G401 (cell line): ENCODE measurements around the gene TOMM40. TPM values are rescaled to one million over a fixed set of nuclear protein-coding genes. Genes with fewer than 3 reads are reported as not detected.

Source experiments
- total RNA-seq: library from RNA; depleted of rRNA; stranded (reverse); fragments of >200 nt; shearing (Covaris generic); gene quantifications from 2 replicates; pipeline ENCODE4 v1.2.3, GENCODE V29; 2014; rRNA removed

The TOMM40 gene
- total RNA-seq, 1 experiment from 2014 or later, result 256 TPM

Other genes with a start within 250 kb of the TOMM40 start
- 36.7 and 43.1 TPM in 2 replicates for gene PVR, start 247.3 kb upstream of the TOMM40 start, total RNA-seq
- gene CEACAM19, start 219.8 kb upstream of the TOMM40 start, total RNA-seq, result 0.78 TPM in 1 of 2 replicates, not detected in the other
- not detected in 2 replicates for gene CEACAM16, start 192.1 kb upstream of the TOMM40 start, total RNA-seq
- 6.6 and 9.1 TPM in 2 replicates for gene BCL3, start 142.5 kb upstream of the TOMM40 start, total RNA-seq
- gene CBLC, start 113.4 kb upstream of the TOMM40 start, total RNA-seq, result not detected in 2 replicates
- gene BCAM, start 82.2 kb upstream of the TOMM40 start, total RNA-seq, result 28.5 and 28.9 TPM in 2 replicates
- 126 and 154 TPM in 2 replicates for gene NECTIN2, start 45.0 kb upstream of the TOMM40 start, total RNA-seq
- 2,018 and 2,607 TPM in 2 replicates for gene APOE, start 14.5 kb downstream of the TOMM40 start, total RNA-seq
- gene APOC1, start 23.4 kb downstream of the TOMM40 start, total RNA-seq, result 182 and 412 TPM in 2 replicates
- gene APOC4, start 51.0 kb downstream of the TOMM40 start, total RNA-seq, result not detected in 2 replicates
- not detected in 2 replicates for gene APOC2, start 54.8 kb downstream of the TOMM40 start, total RNA-seq
- gene CLPTM1, start 64.1 kb downstream of the TOMM40 start, total RNA-seq, result 6.2 and 17.2 TPM in 2 replicates
- gene RELB, start 110.2 kb downstream of the TOMM40 start, total RNA-seq, result 12.7 and 16.6 TPM in 2 replicates
- gene CLASRP, start 147.8 kb downstream of the TOMM40 start, total RNA-seq, result 12.1 and 23.8 TPM in 2 replicates
- gene ZNF296, start 185.2 kb downstream of the TOMM40 start, total RNA-seq, result not detected in 2 replicates
- 93.1 and 100 TPM in 2 replicates for gene GEMIN7, start 188.0 kb downstream of the TOMM40 start, total RNA-seq
- 28.6 and 42.6 TPM in 2 replicates for gene PPP1R37, start 201.9 kb downstream of the TOMM40 start, total RNA-seq